ENCODE data around the gene SH2D2A. TPM values are rescaled to one million over a fixed set of nuclear protein-coding genes. Genes with fewer than 3 reads are reported as not detected.
A peak's percentile ranks its signal among the peaks of the same experiment; 100 is the strongest.

Gene SH2D2A
- total and polyA plus RNA-seq, 2 of the 4 experiments (the other 2 are of a cell fraction) = not detected

- Histone ChIP-seq H2BK5ac (ENCODE audit: low read depth, low read length, poor library complexity, severe bottlenecking) (no peak overlapping the region), H3K27me3 (ENCODE audit: control insufficient read depth, insufficient read depth, low read length) (peaks cover 85% of the 10 kb centered on the region), H4K91ac (ENCODE audit: insufficient read depth, low read depth, low read length) (no peak overlapping the region), H3K4me2 (ENCODE audit: low read depth, low read length) (peak overlapping the region; percentile 72), H2BK20ac (ENCODE audit: low read depth, low read length) (no peak overlapping the region), H4K20me1 (ENCODE audit: insufficient read depth, low read length) (0 out of 2 replicates have a peak, but pooled peaks cover 9% of the 10 kb centered on the region), H2AK9ac (replicated peaks; ENCODE audit: low read depth, low read length, poor library complexity) (peak overlapping the region; percentile 16), H3K9me3 (ENCODE audit: control insufficient read depth, insufficient read depth, low read length) (no peaks in the 10 kb centered on the region), H3K36me3 (ENCODE audit: control insufficient read depth, insufficient read depth, low read length) (no peaks in the 10 kb centered on the region), H3K14ac (replicated peaks; ENCODE audit: low read depth, low read length) (no peak overlapping the region), H3K18ac (ENCODE audit: low read depth, low read length) (no peak overlapping the region), H3K27ac (ENCODE audit: insufficient read depth, low read length) (no peak overlapping the region), H3K79me1 (ENCODE audit: low read depth in 1 of 2, low read length in 2 of 2) (no peaks in the 10 kb centered on the region), H3K4me1 (ENCODE audit: control insufficient read depth, insufficient read depth, low read length) (peaks cover 4% of the 10 kb centered on the region; the same call in 1 of the 2 replicates), H3K9ac (ENCODE audit: low read depth, low read length) (no peak overlapping the region), H2BK15ac (ENCODE audit: low read depth, low read length) (no peak overlapping the region), H4K8ac (ENCODE audit: low read depth in 2 of 2, low read length in 2 of 2) (no peak overlapping the region), H4K5ac (ENCODE audit: low read depth, low read length) (no peak overlapping the region), H2BK120ac (ENCODE audit: low read depth, low read length) (no peak overlapping the region), H3K23ac (ENCODE audit: low read depth, low read length) (0 out of 2 replicates have a peak overlapping the region, but pooled peaks have one; percentile 16), H3K4me3 (ENCODE audit: insufficient read depth, low read depth, low read length) (peak overlapping the region; percentile 13; the same call in 1 of the 2 replicates), H3K9me1 (ENCODE audit: insufficient read depth, low read length) (no peaks in the 10 kb centered on the region), H3K4ac (ENCODE audit: low read depth, low read length) (no peak overlapping the region), H2AK5ac (ENCODE audit: low read depth, low read length) (no peak overlapping the region), H2AFZ (replicated peaks; ENCODE audit: low read length, poor library complexity) (peak overlapping the region; percentile 73), H3K56ac (ENCODE audit: extremely low read depth, insufficient read depth, low read length) (no peak overlapping the region)
- ChIA-PET POLR2A (ENCODE audit: unreplicated experiment) (interaction anchor here (0.6 kb wide), 1 partner anchor 34 kb away, joined by 3 read pairs; no protein-coding TSS in a partner anchor), CTCF (interaction anchor here (0.7 to 3.6 kb wide), 21 partner anchors 11 to 212 kb away, joined by 3 to 28 read pairs (median 4); partner anchors contain the start of genes ISG20L2 and METTL25B)
- intact Hi-C loops (cut with micrococcal nuclease) = loop anchor here (1.0 kb wide), 3 partner anchors 62 to 170 kb away; no protein-coding TSS in a partner anchor
- dilution Hi-C loops (cut with HindIII; ENCODE audit: low sequenced_read_pairs, unreplicated experiment) = no loop called here
- BruUV-seq (replicated peaks) = no TSS peak
- WGBS, 2 experiments (ENCODE audit: extremely low coverage in 2 of 2, insufficient read length in 1 of 2) = 12% methylated on average over 14 of the region's 33 CpGs; no CpG with 5 or more reads in 1 of the 2 experiments
- TF ChIP-seq FOS (IDR thresholded peaks at IDR 0.05; ENCODE audit: low read depth, low read length) = no peak
- no peak for TF ChIP-seq NFE2L2 (IDR thresholded peaks at IDR 0.05; ENCODE audit: low read depth, low read length)
- TF ChIP-seq MAFK (IDR thresholded peaks at IDR 0.05; ENCODE audit: low read depth, low read length) = no peak
- no peak for TF ChIP-seq USF2 (IDR thresholded peaks at IDR 0.05; ENCODE audit: low read depth, low read length)
- TF ChIP-seq MAZ (IDR thresholded peaks at IDR 0.05; ENCODE audit: borderline replicate concordance, low read depth, low read length) = no peak
- TF ChIP-seq RFX5 (IDR thresholded peaks at IDR 0.05; ENCODE audit: low read depth, low read length) = no peak
- TF ChIP-seq SMC3 (IDR thresholded peaks at IDR 0.05; ENCODE audit: low read depth, low read length) = no peak
- no peak for TF ChIP-seq RAD21 (IDR thresholded peaks at IDR 0.05; ENCODE audit: low read length)
- TF ChIP-seq POLR2A (IDR thresholded peaks at IDR 0.05; ENCODE audit: low read depth, low read length) = no peak
- TF ChIP-seq MXI1 (IDR thresholded peaks at IDR 0.05; ENCODE audit: borderline replicate concordance, low read depth, low read length) = no peak
- in situ Hi-C loops (cut with MboI; ENCODE audit: low sequenced_read_pairs) = no loop called here
- ATAC-seq (ENCODE audit: low read depth) (peak; percentile 37), DNase-seq (no peak)
Measured at GRCh38 chr1:156859523-156860112, 43.0 kb upstream of the SH2D2A start.
